Right atrium auricular region (tissue), 2 donors: Measurements from ENCODE around the gene CDYL2. TPM values are rescaled to one million over a fixed set of nuclear protein-coding genes. Genes with fewer than 3 reads are reported as not detected.

Experiments
- DNase-seq: peaks from one replicate; pipeline ENCODE4 v3.0.0-alpha.2; 2019; ENCODE audit warnings: low spot score
- H3K27ac ChIP-seq, 2 donors: fragments of 200-600 bp; sonication (generic); 1 replicate in 1 of 2; 2 replicates in 1 of 2; pipeline ENCODE4 v1.5.1; 2016 to 2019
- H3K27me3 ChIP-seq, 2 donors: fragments of 200-600 bp; sonication (generic); one replicate each; pipeline versions ENCODE4 v1.5.1 to v1.6.0; 2017 to 2019
- H3K36me3 ChIP-seq: fragments of 200-600 bp; sonication (generic); one replicate; pipeline ENCODE4 v1.5.1; 2016
- H3K4me1 ChIP-seq, 2 donors: fragments of 200-600 bp; sonication (generic); one replicate each; pipeline versions ENCODE4 v1.5.1 to v1.6.0; 2017 to 2019
- H3K4me3 ChIP-seq, 2 donors: fragments of 200-600 bp; sonication (generic); 1 replicate in 1 of 2; 2 replicates in 1 of 2; pipeline ENCODE4 v1.5.1; 2017 to 2019; ENCODE audit warnings: mild to moderate bottlenecking in 1 of 2, moderate library complexity in 1 of 2
- H3K9me3 ChIP-seq, 2 donors: fragments of 200-600 bp; sonication (generic); one replicate each; pipeline ENCODE4 v1.5.1; 2019
- CTCF ChIP-seq, 2 donors: fragments of 200-600 bp; sonication (generic); IDR thresholded peaks; one replicate each; pipeline ENCODE4 v1.5.1; 2019; ENCODE audit warnings: antibody characterized with exemption in 2 of 2
- total RNA-seq, 2 donors: library from RNA; depleted of rRNA; stranded (reverse); fragments of >200 nt; gene quantifications; one replicate each; pipeline ENCODE4 v1.1.0, GENCODE V29; 2016

The CDYL2 gene
- total RNA-seq, 2 donors from 2014 or later, result 1.4 to 2.9 TPM

DNA sequence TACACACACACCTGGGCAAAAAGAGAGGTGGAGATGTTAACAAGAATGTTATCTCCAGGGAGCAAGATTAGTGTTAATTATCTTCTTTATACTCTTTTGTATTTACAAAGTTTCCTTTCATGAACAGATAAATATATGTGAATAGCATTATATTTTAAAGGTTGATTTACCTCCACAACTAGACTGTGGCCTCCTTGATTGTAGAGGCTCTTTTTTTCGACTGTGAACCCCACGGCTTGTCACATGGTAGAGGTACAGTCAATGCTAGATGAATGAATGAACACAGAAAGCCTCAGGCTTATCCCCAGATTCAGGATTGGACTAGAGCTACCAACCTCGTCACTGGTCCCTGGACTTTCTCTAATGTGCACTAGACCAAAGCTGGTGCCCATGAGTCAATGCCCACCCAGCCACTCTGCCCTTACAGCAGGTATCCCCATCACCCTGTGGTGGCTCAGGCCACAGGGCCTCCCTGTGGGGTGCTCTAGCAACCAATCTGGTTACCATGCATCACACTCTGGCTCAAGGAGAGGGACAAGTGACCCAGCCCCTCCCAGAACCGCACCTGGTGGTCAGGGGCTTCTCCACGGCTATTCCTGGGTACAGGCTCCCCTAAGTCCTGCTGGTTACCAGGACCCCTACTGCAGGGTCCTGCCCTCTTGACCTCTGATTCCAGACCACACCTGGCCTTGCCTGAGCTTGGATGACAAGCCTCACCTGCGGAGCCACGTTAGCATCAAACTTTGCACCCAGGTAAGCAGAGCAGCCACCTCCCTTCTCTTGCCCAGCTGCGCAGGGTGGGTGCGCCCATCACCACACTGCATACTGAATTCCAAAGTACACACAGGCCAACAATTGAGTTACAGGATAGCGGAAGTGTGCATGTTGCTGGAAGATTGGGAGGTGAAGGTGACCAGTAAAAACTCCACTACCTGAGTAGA, 101.0 kb downstream of the CDYL2 start:
- Histone ChIP-seq H3K27ac (no peak overlapping the region), H3K4me1 (no peaks in the 10 kb centered on the region), H3K27me3 (no peaks in the 10 kb centered on the region), H3K9me3 (peaks cover 0 to 5% of the 10 kb centered on the region in 2 donors), H3K4me3 (no peak overlapping the region), H3K36me3 (no peaks in the 10 kb centered on the region)
- TF ChIP-seq CTCF (IDR thresholded peaks at IDR 0.05), result no peak
- DNase-seq, result no peak

GRCh38 chr16:80702696-80703095, 101.7 kb downstream of the CDYL2 start:
- H3K27me3 ChIP-seq, result no peaks in the 10 kb centered on the region
- H3K36me3 ChIP-seq, result no peaks in the 10 kb centered on the region
- no peaks in the 10 kb centered on the region for H3K4me1 ChIP-seq
- DNase-seq, result no peak
- TF ChIP-seq CTCF (IDR thresholded peaks at IDR 0.05), result no peak
- peaks cover 0 to 11% of the 10 kb centered on the region in 2 donors for H3K9me3 ChIP-seq
- H3K4me3 ChIP-seq, result no peak overlapping the region
- no peak overlapping the region for H3K27ac ChIP-seq

DNA sequence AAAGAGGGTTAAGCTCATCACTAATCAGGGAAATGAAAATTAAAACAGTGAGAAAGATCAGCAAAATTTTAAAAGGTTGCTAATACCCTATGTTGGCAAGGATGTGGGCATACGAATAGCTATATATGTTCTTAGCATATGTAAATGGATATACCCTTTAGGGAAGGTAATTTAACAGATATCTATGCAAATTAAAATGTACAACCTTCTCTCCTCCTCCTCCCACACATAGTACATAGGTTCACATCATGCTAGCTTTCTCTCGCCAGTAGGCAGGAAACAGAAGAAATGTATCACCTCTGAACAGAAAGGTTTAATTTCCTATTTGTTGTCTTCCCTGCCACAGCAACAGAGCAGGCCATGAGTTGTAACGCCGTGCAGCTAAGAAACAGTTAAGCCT, 103.8 kb downstream of the CDYL2 start:
- H3K36me3 ChIP-seq, result no peaks in the 10 kb centered on the region
- H3K4me1 ChIP-seq, result no peaks in the 10 kb centered on the region
- H3K27me3 ChIP-seq, result no peaks in the 10 kb centered on the region
- TF ChIP-seq CTCF (IDR thresholded peaks at IDR 0.05), result no peak
- no peak overlapping the region for H3K27ac ChIP-seq
- DNase-seq, result no peak
- peaks cover 0 to 23% of the 10 kb centered on the region in 2 donors for H3K9me3 ChIP-seq
- no peak overlapping the region for H3K4me3 ChIP-seq

GRCh38 chr16:80695020-80695419, 109.4 kb downstream of the CDYL2 start:
- DNase-seq, result no peak
- H3K9me3 ChIP-seq, result peaks cover 3 to 30% of the 10 kb centered on the region in 2 donors
- no peaks in the 10 kb centered on the region for H3K4me1 ChIP-seq
- no peak overlapping the region for H3K27ac ChIP-seq
- no peaks in the 10 kb centered on the region for H3K27me3 ChIP-seq
- no peak for TF ChIP-seq CTCF (IDR thresholded peaks at IDR 0.05)
- no peak overlapping the region for H3K4me3 ChIP-seq
- no peaks in the 10 kb centered on the region for H3K36me3 ChIP-seq

DNA sequence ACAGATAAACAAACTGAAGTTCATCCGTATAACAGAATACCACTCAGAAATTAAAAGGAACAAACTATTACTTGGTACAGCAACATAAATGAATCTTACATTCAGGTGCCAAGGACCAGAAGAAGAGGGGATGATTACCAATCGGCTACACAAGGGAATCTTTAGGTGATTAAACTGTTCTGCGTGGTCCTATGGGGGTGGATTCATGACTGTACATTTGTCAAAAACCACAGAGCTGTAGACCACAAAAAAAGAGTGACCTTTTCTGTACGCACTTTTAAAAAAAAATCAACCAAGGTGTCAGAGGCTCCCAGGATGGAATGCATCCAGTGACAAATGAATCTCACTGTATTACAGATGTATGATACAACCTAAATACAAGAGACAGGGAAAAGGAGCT, 110.8 kb downstream of the CDYL2 start:
- Histone ChIP-seq H3K27me3 (no peaks in the 10 kb centered on the region), H3K4me3 (no peak overlapping the region), H3K4me1 (no peaks in the 10 kb centered on the region), H3K27ac (no peak overlapping the region), H3K9me3 (peaks cover 3 to 26% of the 10 kb centered on the region in 2 donors), H3K36me3 (no peaks in the 10 kb centered on the region)
- DNase-seq, result no peak
- TF ChIP-seq CTCF (IDR thresholded peaks at IDR 0.05), result no peak
